HUES48 (cell line): ENCODE results near the gene LPCAT1.

Source experiments
- H3K27ac ChIP-seq: one replicate; pipeline ENCODE4 v1.7.0; 2013; ENCODE audit warnings: low read depth, low read length, inconsistent platforms
- H3K27me3 ChIP-seq: 2 replicates; pipeline ENCODE4 v1.6.1; 2013; ENCODE audit warnings: mild to moderate bottlenecking, low read length; ENCODE audit not compliant: control insufficient read depth, insufficient read depth
- H3K36me3 ChIP-seq: 2 replicates; pipeline ENCODE4 v1.6.1; 2013; ENCODE audit warnings: low read length; ENCODE audit not compliant: control insufficient read depth, insufficient read depth
- H3K4me1 ChIP-seq: 2 replicates; pipeline ENCODE4 v1.6.1; 2013; ENCODE audit warnings: mild to moderate bottlenecking, low read length; ENCODE audit not compliant: control insufficient read depth, insufficient read depth
- H3K4me3 ChIP-seq: 2 replicates; pipeline ENCODE4 v1.5.1; 2013; ENCODE audit warnings: mild to moderate bottlenecking, low read depth, low read length
- H3K9ac ChIP-seq: 2 replicates; pipeline ENCODE4 v1.6.1; 2013; ENCODE audit warnings: mild to moderate bottlenecking, low read depth, low read length, moderate library complexity
- H3K9me3 ChIP-seq: 2 replicates; pipeline ENCODE4 v1.6.1; 2013; ENCODE audit warnings: low read length; ENCODE audit not compliant: control insufficient read depth, insufficient read depth

LPCAT1 gene

GRCh38 chr5:1553539-1554409 is 30.0 kb upstream of the LPCAT1 start:
- Histone ChIP-seq H3K27ac (no peak overlapping the region), H3K4me3 (no peak overlapping the region), H3K9me3 (no peaks in the 10 kb centered on the region), H3K27me3 (no peaks in the 10 kb centered on the region), H3K36me3 (no peaks in the 10 kb centered on the region), H3K4me1 (no peaks in the 10 kb centered on the region), H3K9ac (no peak overlapping the region)

GRCh38 chr5:1552521-1553255 is 28.9 kb upstream of the LPCAT1 start:
- H3K4me1 ChIP-seq, result no peaks in the 10 kb centered on the region
- no peaks in the 10 kb centered on the region for H3K9me3 ChIP-seq
- no peaks in the 10 kb centered on the region for H3K27me3 ChIP-seq
- no peak overlapping the region for H3K4me3 ChIP-seq
- no peak overlapping the region for H3K27ac ChIP-seq
- no peaks in the 10 kb centered on the region for H3K36me3 ChIP-seq
- no peak overlapping the region for H3K9ac ChIP-seq

DNA sequence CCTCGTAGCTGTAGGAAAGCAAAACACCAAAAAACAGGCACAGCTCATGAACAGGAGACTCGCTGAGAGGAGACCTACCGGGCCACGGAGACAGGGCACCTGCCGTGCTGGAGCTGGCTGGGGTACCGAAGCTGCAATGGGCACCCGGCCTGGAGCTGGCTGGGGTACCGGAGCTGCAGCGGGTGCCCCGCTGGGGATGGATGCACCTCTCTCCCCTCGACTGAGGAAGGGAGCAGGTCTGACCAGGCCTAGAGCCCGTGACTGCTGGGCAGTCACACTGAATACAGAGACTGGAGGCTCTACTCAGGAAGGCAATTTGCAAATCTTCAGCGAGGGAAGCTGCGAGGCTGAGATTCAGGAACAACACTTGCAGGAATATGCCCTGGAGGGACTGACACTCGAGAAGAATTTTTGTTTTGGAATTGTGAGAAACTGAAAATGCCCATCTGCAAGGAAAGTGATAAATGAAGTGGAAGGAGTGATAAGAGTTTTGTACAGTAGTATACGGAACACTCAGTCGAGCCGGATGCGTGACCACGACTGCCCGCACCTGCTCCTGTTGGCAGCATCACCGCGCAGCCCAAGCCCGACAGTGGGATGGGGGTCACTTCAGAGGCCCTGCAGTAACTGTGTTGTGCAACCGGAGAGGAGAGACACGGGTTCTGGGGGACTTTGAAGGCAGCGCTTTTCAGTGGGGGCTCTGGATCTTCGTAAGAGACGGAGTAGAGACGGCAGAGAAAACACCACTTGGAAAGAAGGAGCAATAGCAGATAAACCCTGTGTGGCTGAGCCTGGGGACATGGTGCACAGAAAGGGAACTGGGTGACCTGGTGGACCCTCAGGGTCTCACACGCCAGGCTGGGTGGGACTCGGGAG is 27.9 kb upstream of the LPCAT1 start:
- Histone ChIP-seq H3K27me3 (no peaks in the 10 kb centered on the region), H3K9ac (no peak overlapping the region), H3K27ac (no peak overlapping the region), H3K4me3 (no peak overlapping the region), H3K36me3 (no peaks in the 10 kb centered on the region), H3K4me1 (no peaks in the 10 kb centered on the region), H3K9me3 (no peaks in the 10 kb centered on the region)

GRCh38 chr5:1550287-1551076 is 26.7 kb upstream of the LPCAT1 start:
- Histone ChIP-seq H3K4me1 (no peaks in the 10 kb centered on the region), H3K27ac (no peak overlapping the region), H3K9ac (no peak overlapping the region), H3K4me3 (no peak overlapping the region), H3K9me3 (no peaks in the 10 kb centered on the region), H3K27me3 (no peaks in the 10 kb centered on the region), H3K36me3 (no peaks in the 10 kb centered on the region)

- no peak overlapping the region for H3K27ac ChIP-seq
- H3K4me3 ChIP-seq, result no peak overlapping the region
- no peaks in the 10 kb centered on the region for H3K9me3 ChIP-seq
- H3K4me1 ChIP-seq, result no peaks in the 10 kb centered on the region
- H3K9ac ChIP-seq, result no peak overlapping the region
- no peaks in the 10 kb centered on the region for H3K36me3 ChIP-seq
- H3K27me3 ChIP-seq, result no peaks in the 10 kb centered on the region
Measured at GRCh38 chr5:1549475-1550030, 25.8 kb upstream of the LPCAT1 start.

- Histone ChIP-seq H3K27me3 (no peaks in the 10 kb centered on the region), H3K36me3 (no peaks in the 10 kb centered on the region), H3K9ac (no peak overlapping the region), H3K27ac (no peak overlapping the region), H3K9me3 (no peaks in the 10 kb centered on the region), H3K4me3 (no peak overlapping the region), H3K4me1 (no peaks in the 10 kb centered on the region)
Measured at GRCh38 chr5:1548702-1549474, 25.1 kb upstream of the LPCAT1 start.

- no peaks in the 10 kb centered on the region for H3K27me3 ChIP-seq
- H3K4me3 ChIP-seq, result no peak overlapping the region
- H3K9ac ChIP-seq, result no peak overlapping the region
- no peaks in the 10 kb centered on the region for H3K9me3 ChIP-seq
- H3K36me3 ChIP-seq, result no peaks in the 10 kb centered on the region
- no peaks in the 10 kb centered on the region for H3K4me1 ChIP-seq
- no peak overlapping the region for H3K27ac ChIP-seq
Measured at GRCh38 chr5:1547655-1548054, 23.9 kb upstream of the LPCAT1 start.

- Histone ChIP-seq H3K9ac (no peak overlapping the region), H3K36me3 (no peaks in the 10 kb centered on the region), H3K4me3 (no peak overlapping the region), H3K9me3 (no peaks in the 10 kb centered on the region), H3K27ac (no peak overlapping the region), H3K4me1 (no peaks in the 10 kb centered on the region), H3K27me3 (no peaks in the 10 kb centered on the region)
Measured at GRCh38 chr5:1547236-1547635, 23.5 kb upstream of the LPCAT1 start.

DNA sequence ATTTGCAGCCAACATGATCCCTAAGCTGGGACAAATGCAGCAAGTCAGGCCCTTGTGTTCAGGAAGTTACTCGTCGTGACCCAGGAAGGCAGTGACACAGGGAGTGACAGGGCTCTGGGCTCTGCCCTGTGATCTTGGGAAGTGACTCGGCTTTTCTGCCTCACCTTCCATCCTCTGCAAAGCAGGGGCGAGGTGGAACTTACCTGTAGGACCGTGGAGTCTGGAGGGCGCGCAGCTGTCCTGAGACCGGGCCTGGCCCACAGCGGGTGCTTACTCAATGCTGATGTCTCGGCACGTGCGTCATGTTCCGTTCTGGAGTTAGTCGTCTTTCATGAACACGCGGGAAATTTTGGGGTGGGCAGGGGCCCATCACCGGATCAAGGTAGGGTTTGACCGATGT is 22.8 kb upstream of the LPCAT1 start:
- H3K4me3 ChIP-seq, result no peak overlapping the region
- no peaks in the 10 kb centered on the region for H3K36me3 ChIP-seq
- no peaks in the 10 kb centered on the region for H3K4me1 ChIP-seq
- H3K27ac ChIP-seq, result no peak overlapping the region
- no peaks in the 10 kb centered on the region for H3K9me3 ChIP-seq
- no peaks in the 10 kb centered on the region for H3K27me3 ChIP-seq
- H3K9ac ChIP-seq, result no peak overlapping the region
